GM12878 (cell line): ENCODE measurements around the gene CD40LG. TPM values are rescaled to one million over a fixed set of nuclear protein-coding genes. Genes with fewer than 3 reads are reported as not detected.

Source experiments
- ATAC-seq: fragments of 200-7000 bp; cut with Tn5 transposase; 3 replicates; pipeline ENCODE4 v1.9.1; 2020; ENCODE audit warnings: mild to moderate bottlenecking, moderate library complexity
- BruUV-seq: library from RNA; stranded (reverse); fragments of 400-500 nt; replicated peaks from 2 replicates; lab custom pipeline; 2021; lab: Mats Ljungman, UMichigan
- CTCF ChIA-PET: fragments of 300-600 bp; sonication (Branson Sonifier 250); formaldehyde crosslinking; extraction: SDS; loops from one replicate; lab custom pipeline; 2021; ENCODE audit warnings: inconsistent platforms; lab: Yijun Ruan, JAX
- POLR2A ChIA-PET: fragments of 350-600 bp; formaldehyde crosslinking; extraction: SDS; loops from one replicate; lab custom pipeline; 2021; ENCODE audit warnings: inconsistent platforms; lab: Charles Lee
- RAD21 ChIA-PET: fragments of 300-600 bp; sonication (Branson Sonifier 250); formaldehyde crosslinking; loops from one replicate; lab custom pipeline; 2023; ENCODE audit warnings: antibody characterized with exemption; ENCODE audit not compliant: unreplicated experiment; lab: Charles Lee
- SMC1A ChIA-PET: fragments of 300-600 bp; sonication (Branson Sonifier 250); formaldehyde crosslinking; loops from one replicate; lab custom pipeline; 2023; ENCODE audit not compliant: unreplicated experiment, uncharacterized antibody; lab: Charles Lee
- DNase-seq: peaks from one replicate; pipeline ENCODE4 v3.0.0-alpha.2; 2011; ENCODE audit warnings: low read depth, low spot score
- FAIRE-seq: peaks from 3 replicates; lab custom pipeline; 2011; peaks lifted over from hg19 to GRCh38; lab: Jason Lieb, UNC
- H2AFZ ChIP-seq: 2 replicates; pipeline ENCODE4 v1.6.0; 2011; ENCODE audit warnings: low read depth, low read length, control low read depth; ENCODE audit not compliant: control insufficient read depth
- H3K27ac ChIP-seq: 2 replicates; pipeline ENCODE4 v1.5.1; 2011; ENCODE audit warnings: control low read depth; ENCODE audit not compliant: control insufficient read depth, insufficient read depth
- H3K27me3 ChIP-seq, 2 experiments: replicated peaks in 1 of 2; 2 replicates each; pipeline versions ENCODE4 v1.6.0 to v1.6.1; 2011; ENCODE audit warnings: low read length in 1 of 2; ENCODE audit not compliant: control insufficient read depth in 2 of 2, insufficient read depth in 2 of 2
- H3K36me3 ChIP-seq, 2 experiments: 2 replicates each; pipeline ENCODE4 v1.5.1; 2011; ENCODE audit warnings: low read length in 1 of 2; ENCODE audit not compliant: control insufficient read depth in 2 of 2, insufficient read depth in 2 of 2
- H3K4me1 ChIP-seq: 2 replicates; pipeline ENCODE4 v1.6.1; 2011; ENCODE audit warnings: mild to moderate bottlenecking, low read length, moderate library complexity, mixed read lengths; ENCODE audit not compliant: control insufficient read depth, insufficient read depth
- H3K4me2 ChIP-seq: 2 replicates; pipeline ENCODE4 v1.6.0; 2011; ENCODE audit warnings: control low read depth; ENCODE audit not compliant: control insufficient read depth, insufficient read depth
- H3K4me3 ChIP-seq: fragments of 200-600 bp; sonication (generic); 2 replicates; pipeline ENCODE4 v1.5.1; 2016
- H3K79me2 ChIP-seq: 2 replicates; pipeline ENCODE4 v1.6.0; 2011; ENCODE audit warnings: low read length; ENCODE audit not compliant: control insufficient read depth, insufficient read depth
- H3K9ac ChIP-seq: 2 replicates; pipeline ENCODE4 v1.8.0; 2011; ENCODE audit warnings: low read length, control low read depth, mixed read lengths; ENCODE audit not compliant: control insufficient read depth, insufficient read depth
- H3K9me3 ChIP-seq: replicated peaks from 3 replicates; pipeline ENCODE4 v1.5.1; 2011; ENCODE audit warnings: mild to moderate bottlenecking, low read length; ENCODE audit not compliant: control insufficient read depth, insufficient read depth
- H4K20me1 ChIP-seq: 2 replicates; pipeline ENCODE4 v1.6.0; 2011; ENCODE audit not compliant: control insufficient read depth, insufficient read depth
- BRCA1 ChIP-seq: IDR thresholded peaks from 2 replicates; pipeline ENCODE4 v1.6.1; 2011; ENCODE audit warnings: low read depth, low read length, improper control_type of control experiment
- HCFC1 ChIP-seq: fragments of 150-350 bp; IDR thresholded peaks from 2 replicates; pipeline ENCODE4 v1.6.1; 2014; ENCODE audit warnings: low read length
- JUNB ChIP-seq: IDR thresholded peaks from 2 replicates; pipeline ENCODE4 v1.6.1; 2016; ENCODE audit warnings: antibody characterized with exemption, mild to moderate bottlenecking
- KAT2A ChIP-seq: conservative IDR thresholded peaks from 2 replicates; pipeline ENCODE4 v1.6.1; 2011; ENCODE audit warnings: low read depth, low read length; ENCODE audit not compliant: control insufficient read depth
- NFXL1 ChIP-seq: fragments of 450-650 bp; IDR thresholded peaks from 2 replicates; pipeline ENCODE4 v1.6.1; 2017; ENCODE audit warnings: antibody characterized with exemption, mild to moderate bottlenecking, borderline replicate concordance
- PML ChIP-seq: IDR thresholded peaks from 2 replicates; pipeline ENCODE4 v1.6.1; 2012; ENCODE audit warnings: low read length, inconsistent platforms
- RAD51 ChIP-seq: fragments of 450-650 bp; IDR thresholded peaks from 2 replicates; pipeline ENCODE4 v1.6.1; 2016; ENCODE audit warnings: moderate library complexity, mild to moderate bottlenecking, inconsistent platforms
- RELA ChIP-seq: fragments of 450-650 bp; IDR thresholded peaks from 2 replicates; pipeline ENCODE4 v1.8.0; 2014; ENCODE audit warnings: borderline replicate concordance; ENCODE audit not compliant: partially characterized antibody
- RFX5 ChIP-seq: IDR thresholded peaks from 2 replicates; pipeline ENCODE4 v1.6.1; 2011; ENCODE audit warnings: low read depth, low read length, improper control_type of control experiment
- RUNX3 ChIP-seq: IDR thresholded peaks from 2 replicates; pipeline ENCODE4 v1.6.1; 2012; ENCODE audit warnings: low read length, inconsistent platforms
- SMAD1 ChIP-seq: fragments of 450-650 bp; IDR thresholded peaks from 2 replicates; pipeline ENCODE4 v1.6.1; 2018; ENCODE audit warnings: mild to moderate bottlenecking, low read depth; ENCODE audit not compliant: partially characterized antibody
- ZBED1 ChIP-seq: IDR thresholded peaks from 2 replicates; pipeline ENCODE4 v1.6.1; 2016; ENCODE audit warnings: borderline replicate concordance
- WGBS: methylation state at CpG from one replicate; pipeline ENCODE4 v1.1.6; 2016; ENCODE audit warnings: low lambda C conversion rate; ENCODE audit not compliant: insufficient replicate concordance, insufficient coverage; ENCODE audit errors: missing lambda C conversion rate; 5-methylcytosine and 5-hydroxymethylcytosine counted together
- in situ Hi-C: fragments of 300-500 bp; cut with MboI; formaldehyde crosslinking; loops from 9 replicates; pipeline ENCODE4 v1.14.3; 2018; ENCODE audit warnings: mixed read lengths
- intact Hi-C: fragments of 100-400 bp; cut with micrococcal nuclease; formaldehyde crosslinking; loops from one replicate; pipeline ENCODE4 v1.14.2; 2022; ENCODE audit not compliant: unreplicated experiment
- polyA plus RNA-seq, 11 experiments: library from polyadenylated mRNA; depleted of rRNA in 4 of 11; unstranded in 6 of 11; stranded (reverse) in 5 of 11; fragments of >200 nt; fragmentation: Nextera tagmentation in 4 of 11; fragmentation: Illumina TruSeq in 1 of 11; extraction: Ambion mirVana in 4 of 11; extraction: Trizol in 1 of 11; gene quantifications; 1 replicate in 1 of 11; 2 replicates in 10 of 11; pipeline versions ENCODE4 v1.2.1 to v1.2.3, GENCODE V29; 2011 to 2016; ENCODE audit warnings: inconsistent platforms in 2 of 11, missing spikeins in 2 of 11, low read depth in 1 of 11
- total RNA-seq, 4 experiments: library from RNA; depleted of rRNA in 3 of 4; stranded (reverse); fragments of >200 nt in 3 of 4; fragmentation: Illumina TruSeq in 1 of 4; extraction: Trizol in 1 of 4; gene quantifications; 2 replicates each; pipeline versions ENCODE4 v1.2.1 to v1.2.3, GENCODE V29; 2013 to 2021
- TF ChIP-seq, protein P1 (sequence below): IDR thresholded peaks from 2 replicates; pipeline ENCODE4 v1.6.1; 2012; ENCODE audit warnings: low read depth, low read length, improper control_type of control experiment
- TF ChIP-seq, protein P2 (sequence below): fragments of 450-650 bp; IDR thresholded peaks from 2 replicates; pipeline ENCODE4 v1.6.1; 2018; ENCODE audit warnings: borderline replicate concordance, mild to moderate bottlenecking; ENCODE audit not compliant: partially characterized antibody

The CD40LG gene
- total and polyA plus RNA-seq, 10 of the 15 experiments (the other 5 are each of a cell fraction or from before 2014, with no cell fraction given): 0.04 to 0.21 (median 0.11) TPM; not detected in 6

DNA sequence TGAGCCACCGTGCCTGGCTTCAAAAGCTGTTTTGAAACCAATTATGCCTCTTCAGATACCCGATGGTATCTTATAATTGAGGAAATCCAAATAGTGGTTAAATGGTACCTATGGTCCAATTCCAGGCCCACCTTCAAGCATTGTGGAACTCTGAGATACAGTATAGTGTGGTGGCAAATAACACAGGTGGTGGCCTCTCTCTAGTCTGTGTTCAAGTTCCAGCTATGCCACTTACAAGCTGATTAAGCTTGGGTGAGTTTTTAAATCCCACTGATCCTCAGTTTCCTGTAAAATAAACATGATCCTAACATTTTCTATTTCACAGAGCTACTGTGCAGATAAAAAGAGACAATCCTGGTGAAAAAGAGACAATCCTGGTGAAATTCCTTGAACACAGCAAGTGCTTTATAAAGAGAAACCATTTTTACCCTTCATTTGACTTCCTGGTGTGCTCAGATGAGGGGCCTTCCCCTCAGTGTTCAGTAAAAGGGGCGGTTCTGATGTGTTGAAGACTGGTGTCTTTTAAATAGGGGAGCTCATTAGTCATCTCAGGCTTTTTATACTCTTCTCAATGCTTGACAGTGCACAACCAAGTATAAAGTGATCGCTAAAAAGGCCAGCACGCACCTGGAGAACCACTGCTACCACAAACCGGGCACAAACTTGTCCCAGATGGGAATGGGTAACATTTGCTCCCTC lies 30.8 kb upstream of the CD40LG start:
- Histone ChIP-seq H3K27ac (peak overlapping the region; percentile 20; the same call in 1 of the 2 replicates), H3K36me3 (no peaks in the 10 kb centered on the region)
- DNase-seq: no peak
- TF ChIP-seq PML: no peak
- TF ChIP-seq RUNX3: peak; percentile 50; the same call in 1 of the 2 replicates
- TF ChIP-seq NFXL1: no peak
- no peak for TF ChIP-seq ZBED1
- peak; percentile 41 for TF ChIP-seq JUNB
- TF ChIP-seq, all 136 proteins: peak for 2
- Histone ChIP-seq H2AFZ (peak overlapping the region; percentile 64), H3K4me1 (peaks cover 5% of the 10 kb centered on the region; the same call in 1 of the 2 replicates), H3K9ac (no peak overlapping the region), H3K9me3 (no peaks in the 10 kb centered on the region), H3K4me3 (no peak overlapping the region), H3K79me2 (no peaks in the 10 kb centered on the region), H3K27me3 (no peaks in the 10 kb centered on the region), H4K20me1 (no peaks in the 10 kb centered on the region), H3K4me2 (peak overlapping the region; percentile 39; the same call in 1 of the 2 replicates)
- ChIA-PET POLR2A (interaction anchor here (0.6 to 1.4 kb wide), 5 partner anchors 8 to 57 kb away, joined by 3 to 4 read pairs (median 4); no protein-coding TSS in a partner anchor), RAD21 (interaction anchor here (0.6 to 1.8 kb wide), 7 partner anchors 9 to 451 kb away, joined by 3 to 8 read pairs (median 3); no protein-coding TSS in a partner anchor), SMC1A (interaction anchor here (0.8 to 4.2 kb wide), 7 partner anchors 9 to 78 kb away, joined by 3 to 24 read pairs (median 5); no protein-coding TSS in a partner anchor), CTCF (interaction anchor here (0.9 to 2.3 kb wide), 5 partner anchors 9 to 117 kb away, joined by 3 to 13 read pairs (median 3); no protein-coding TSS in a partner anchor)
- FAIRE-seq: no peak
- in situ Hi-C loops: no loop called here
- intact Hi-C loops: no loop called here
- 34% methylated on average over 6 of the region's 6 CpGs for WGBS
- BruUV-seq: TSS peak; percentile 79
- peak; percentile 97 for ATAC-seq

DNA sequence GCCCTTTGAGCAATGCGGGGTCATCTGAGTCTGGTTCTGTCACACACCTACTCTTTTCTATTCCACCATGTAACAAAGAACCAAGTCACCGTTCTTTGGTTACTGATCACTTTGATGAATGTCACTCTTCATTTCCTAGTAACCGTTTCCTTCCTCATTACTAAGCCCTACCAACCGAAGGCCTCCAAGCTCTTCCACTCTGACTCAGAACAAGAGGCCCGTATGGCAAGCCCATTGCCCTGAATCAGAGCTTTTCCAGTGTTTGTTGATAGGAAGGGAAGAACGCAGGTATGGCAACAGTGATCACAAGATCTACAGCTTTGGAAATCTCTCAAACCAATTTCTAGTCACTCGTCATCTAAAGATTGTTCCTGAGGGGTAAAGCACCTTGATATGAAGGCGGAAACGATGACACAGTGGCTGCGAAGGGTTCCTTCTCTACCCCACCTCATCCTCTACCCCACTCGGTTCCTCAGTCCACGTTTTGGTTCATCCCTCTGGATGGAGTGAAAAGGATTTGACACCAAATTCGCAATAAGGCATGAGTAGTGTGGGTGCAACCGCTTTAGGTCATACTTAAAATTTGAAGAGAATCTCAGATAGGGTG lies 28.0 kb upstream of the CD40LG start:
- intact Hi-C loops: no loop called here
- Histone ChIP-seq H3K4me3 (no peak overlapping the region), H4K20me1 (no peaks in the 10 kb centered on the region), H3K79me2 (no peaks in the 10 kb centered on the region), H3K27ac (no peak overlapping the region), H2AFZ (no peak overlapping the region), H3K36me3 (no peaks in the 10 kb centered on the region), H3K27me3 (no peaks in the 10 kb centered on the region), H3K9me3 (no peaks in the 10 kb centered on the region), H3K4me2 (no peak overlapping the region), H3K9ac (no peak overlapping the region), H3K4me1 (peaks cover 5% of the 10 kb centered on the region; the same call in 1 of the 2 replicates)
- ATAC-seq (no peak), DNase-seq (no peak), FAIRE-seq (no peak)
- in situ Hi-C loops: no loop called here
- ChIA-PET CTCF (no interaction called here), RAD21 (no interaction called here), SMC1A (interaction anchor here (0.6 to 4.2 kb wide), 3 partner anchors 7 to 75 kb away, joined by 4 to 24 read pairs (median 4); no protein-coding TSS in a partner anchor), POLR2A (no interaction called here)
- WGBS: 45% methylated on average over 14 of the region's 14 CpGs
- BruUV-seq: no TSS peak
- TF ChIP-seq RAD51 (no peak), RELA (no peak), NFXL1 (no peak), BRCA1 (no peak), HCFC1 (no peak), RFX5 (no peak), SMAD1 (no peak), KAT2A (no peak)
- TF ChIP-seq, protein P1, sequence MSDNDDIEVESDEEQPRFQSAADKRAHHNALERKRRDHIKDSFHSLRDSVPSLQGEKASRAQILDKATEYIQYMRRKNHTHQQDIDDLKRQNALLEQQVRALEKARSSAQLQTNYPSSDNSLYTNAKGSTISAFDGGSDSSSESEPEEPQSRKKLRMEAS: no peak
- TF ChIP-seq, protein P2, sequence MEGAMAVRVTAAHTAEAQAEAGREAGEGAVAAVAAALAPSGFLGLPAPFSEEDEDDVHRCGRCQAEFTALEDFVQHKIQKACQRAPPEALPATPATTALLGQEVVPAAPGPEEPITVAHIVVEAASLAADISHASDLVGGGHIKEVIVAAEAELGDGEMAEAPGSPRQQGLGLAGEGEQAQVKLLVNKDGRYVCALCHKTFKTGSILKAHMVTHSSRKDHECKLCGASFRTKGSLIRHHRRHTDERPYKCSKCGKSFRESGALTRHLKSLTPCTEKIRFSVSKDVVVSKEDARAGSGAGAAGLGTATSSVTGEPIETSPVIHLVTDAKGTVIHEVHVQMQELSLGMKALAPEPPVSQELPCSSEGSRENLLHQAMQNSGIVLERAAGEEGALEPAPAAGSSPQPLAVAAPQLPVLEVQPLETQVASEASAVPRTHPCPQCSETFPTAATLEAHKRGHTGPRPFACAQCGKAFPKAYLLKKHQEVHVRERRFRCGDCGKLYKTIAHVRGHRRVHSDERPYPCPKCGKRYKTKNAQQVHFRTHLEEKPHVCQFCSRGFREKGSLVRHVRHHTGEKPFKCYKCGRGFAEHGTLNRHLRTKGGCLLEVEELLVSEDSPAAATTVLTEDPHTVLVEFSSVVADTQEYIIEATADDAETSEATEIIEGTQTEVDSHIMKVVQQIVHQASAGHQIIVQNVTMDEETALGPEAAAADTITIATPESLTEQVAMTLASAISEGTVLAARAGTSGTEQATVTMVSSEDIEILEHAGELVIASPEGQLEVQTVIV: no peak
